ENCODE results near the gene COA1.
"Not testable (repeated sequence)": the region's sequence is repeated elsewhere in the genome, so short reads cannot be mapped to it uniquely, and the experiment has no call there.

The COA1 gene

DNA sequence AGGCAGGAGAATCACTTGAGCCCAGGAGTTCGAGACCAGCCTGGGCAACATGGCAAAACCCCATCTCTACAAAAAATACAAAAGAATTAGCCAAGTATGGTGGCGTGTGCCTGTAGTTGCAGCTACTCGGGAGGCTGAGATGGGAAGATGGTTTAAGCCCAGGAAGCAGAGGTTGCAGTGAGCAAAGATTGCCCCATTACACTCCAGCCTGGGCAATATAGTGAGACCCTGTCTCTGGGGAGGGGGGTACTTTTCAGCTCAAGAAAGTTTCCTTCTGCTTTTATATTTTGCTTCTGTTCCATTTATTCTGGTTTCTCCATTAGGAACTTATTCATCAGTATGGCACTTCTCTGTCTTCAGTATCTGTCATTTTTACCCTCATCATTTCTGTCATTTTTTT lies 48.6 kb downstream of the COA1 start:
- DNase-seq, result no peak

DNA sequence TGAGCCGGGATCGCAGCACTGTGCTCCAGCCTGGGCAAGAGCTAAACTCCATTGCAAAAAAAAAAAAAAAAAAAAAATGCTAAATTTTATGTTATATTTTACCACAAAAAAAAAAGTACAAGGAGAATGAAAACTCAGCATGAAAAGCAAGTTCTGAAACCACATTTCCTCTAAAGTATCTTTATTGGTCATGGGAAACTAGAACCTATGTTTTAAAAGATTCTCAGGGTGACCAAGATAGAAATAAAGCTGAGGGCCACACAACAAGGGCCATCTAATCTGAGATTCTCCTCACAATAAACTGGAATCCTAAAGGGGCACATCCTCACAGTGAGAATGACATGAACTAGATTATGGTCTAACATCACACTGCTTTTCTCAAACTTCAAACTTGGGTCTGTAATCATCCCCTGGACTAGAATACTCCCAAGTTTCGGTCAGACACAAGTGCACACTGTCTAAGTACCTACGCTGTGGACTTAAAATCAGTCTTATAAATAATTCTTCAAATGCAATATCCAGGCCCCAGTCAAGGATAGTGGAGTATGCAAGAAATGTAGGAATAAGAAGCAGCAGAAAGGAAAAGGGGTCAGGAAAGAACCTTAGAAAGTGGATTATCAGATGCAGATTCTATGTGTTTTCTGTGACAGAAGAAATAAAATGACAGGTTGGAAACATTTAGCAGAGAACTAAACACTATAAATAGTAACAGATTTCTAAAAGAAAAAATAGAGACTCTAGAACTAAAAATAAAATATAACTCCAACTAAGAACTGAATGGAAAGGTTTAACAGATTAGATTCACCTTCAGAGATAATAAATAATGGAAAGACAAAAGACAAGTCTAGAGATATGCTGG lies 49.9 kb downstream of the COA1 start:
- DNase-seq, result no peak

DNA sequence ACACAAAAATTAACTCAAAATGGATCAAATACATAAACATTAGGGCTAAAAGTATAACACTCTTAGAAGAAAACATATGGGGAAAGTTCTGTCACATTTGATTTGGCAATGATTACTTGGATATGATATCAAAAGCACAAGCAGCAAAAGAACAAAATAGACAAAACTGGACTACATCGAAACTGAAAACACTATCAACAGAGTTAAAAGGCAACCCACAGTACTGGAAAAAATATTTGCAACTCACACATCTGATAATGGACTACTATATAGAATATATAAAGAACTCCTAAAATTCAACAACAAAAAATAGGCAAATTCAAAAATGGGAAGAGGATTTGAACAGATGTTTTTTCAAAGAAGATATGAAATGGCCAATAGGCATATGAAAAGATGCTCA lies 51.0 kb downstream of the COA1 start:
- DNase-seq, result no peak

DNA sequence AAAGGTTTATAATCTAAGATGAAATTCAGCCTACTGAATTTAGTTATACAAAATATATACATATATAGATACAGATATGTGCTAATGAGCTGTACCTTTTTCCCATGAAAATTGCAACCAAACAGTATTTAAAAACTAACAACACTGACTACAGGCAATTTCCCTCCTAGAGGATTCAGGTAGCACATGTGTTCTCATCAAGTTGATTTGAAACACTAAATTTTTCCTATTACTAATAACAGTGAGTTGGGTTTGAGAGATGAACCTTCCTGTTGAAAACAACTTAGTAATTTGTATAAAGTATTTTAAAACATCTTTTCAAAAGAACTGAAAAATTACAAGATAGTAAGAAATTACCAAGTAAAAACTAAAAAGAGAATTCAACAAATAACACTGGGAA lies 51.5 kb downstream of the COA1 start:
- DNase-seq, result no peak

DNA sequence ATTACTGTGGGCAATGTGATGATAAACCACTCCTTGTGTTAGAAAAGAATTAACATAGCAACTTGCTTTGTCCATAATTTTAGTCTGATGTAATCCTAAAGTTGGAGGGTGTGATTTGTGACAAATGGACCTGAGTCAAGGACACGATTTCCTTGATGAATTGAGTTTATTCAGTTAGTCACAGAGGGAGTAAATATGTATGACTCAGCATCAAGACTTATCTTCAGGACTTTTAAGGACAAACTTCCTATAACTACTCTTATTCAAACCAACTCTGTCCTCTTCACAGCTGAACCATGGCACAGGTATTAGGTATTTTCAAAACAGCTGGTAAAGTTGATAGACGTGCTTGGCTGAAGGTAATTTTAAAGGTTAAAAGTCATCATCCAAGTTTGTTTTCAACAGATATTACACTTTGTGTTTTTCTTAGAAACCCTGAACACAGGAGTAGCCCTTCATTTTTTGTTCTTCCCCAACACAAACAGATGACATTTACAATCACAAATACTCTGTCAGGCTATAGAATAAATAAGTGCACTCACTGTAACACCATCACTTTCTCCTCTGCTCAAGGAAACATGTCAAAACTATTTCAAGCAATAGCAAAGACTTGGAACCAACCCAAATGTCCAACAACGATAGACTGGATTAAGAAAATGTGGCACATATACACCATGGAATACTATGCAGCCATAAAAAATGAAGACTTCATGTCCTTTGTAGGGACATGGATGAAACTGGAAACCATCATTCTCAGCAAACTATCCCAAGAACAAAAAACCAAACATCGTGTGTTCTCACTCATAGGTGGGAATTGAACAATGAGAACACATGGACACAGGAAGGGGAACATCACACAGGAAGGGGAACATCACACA lies 54.5 kb downstream of the COA1 start:
- DNase-seq, result no peak

DNA sequence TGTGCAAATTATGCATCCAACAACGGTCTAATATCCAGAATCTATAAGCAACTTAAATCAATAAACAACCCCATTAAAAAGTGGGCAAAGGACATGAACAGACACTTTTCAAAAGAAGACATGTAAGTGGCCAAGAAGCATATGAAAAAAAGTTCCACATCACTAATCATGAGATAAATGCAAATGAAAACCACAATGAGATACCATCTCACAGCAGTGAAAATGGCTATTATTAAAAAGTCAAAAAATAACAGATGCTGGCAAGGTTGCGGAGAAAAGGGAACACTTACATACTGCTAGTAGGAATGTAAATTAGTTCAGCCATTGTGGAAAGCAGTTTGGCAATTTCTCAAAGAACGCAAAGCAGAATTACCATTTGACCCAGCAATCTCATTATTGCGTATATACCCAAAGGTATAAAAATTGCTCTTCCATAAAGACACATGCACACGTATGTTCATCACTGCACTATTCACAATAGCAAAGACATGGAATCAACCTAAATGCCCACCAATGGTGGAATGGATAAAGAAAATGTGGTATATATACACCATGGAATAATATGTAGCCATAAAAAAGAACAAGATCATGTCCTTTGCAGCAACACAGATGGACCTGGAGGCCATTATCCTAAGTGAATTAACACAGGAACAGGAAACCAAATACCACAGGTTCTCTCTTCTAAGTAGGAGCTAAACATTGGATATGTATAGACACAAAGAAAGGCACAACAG lies 55.9 kb downstream of the COA1 start:
- not testable (repeated sequence) for DNase-seq

DNA sequence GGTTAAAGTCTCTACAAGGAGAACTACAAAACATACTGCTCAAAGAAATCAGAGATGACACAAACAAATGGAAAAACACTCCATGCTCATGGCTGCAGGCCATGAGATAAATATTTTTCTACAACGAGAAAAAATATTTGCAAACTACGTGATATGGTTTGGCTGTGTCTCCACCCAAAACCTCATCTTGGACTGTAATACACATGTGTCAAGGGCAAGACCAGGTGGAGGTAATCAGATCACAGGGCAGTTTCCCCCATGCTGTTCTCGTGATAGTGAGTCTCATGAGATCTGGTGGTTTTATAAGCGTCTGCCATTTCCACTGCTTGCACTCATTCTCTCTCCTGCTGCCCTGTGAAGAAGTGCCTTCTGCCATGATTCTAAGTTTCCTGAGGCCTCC lies 57.8 kb downstream of the COA1 start:
- DNase-seq, result no peak

DNA sequence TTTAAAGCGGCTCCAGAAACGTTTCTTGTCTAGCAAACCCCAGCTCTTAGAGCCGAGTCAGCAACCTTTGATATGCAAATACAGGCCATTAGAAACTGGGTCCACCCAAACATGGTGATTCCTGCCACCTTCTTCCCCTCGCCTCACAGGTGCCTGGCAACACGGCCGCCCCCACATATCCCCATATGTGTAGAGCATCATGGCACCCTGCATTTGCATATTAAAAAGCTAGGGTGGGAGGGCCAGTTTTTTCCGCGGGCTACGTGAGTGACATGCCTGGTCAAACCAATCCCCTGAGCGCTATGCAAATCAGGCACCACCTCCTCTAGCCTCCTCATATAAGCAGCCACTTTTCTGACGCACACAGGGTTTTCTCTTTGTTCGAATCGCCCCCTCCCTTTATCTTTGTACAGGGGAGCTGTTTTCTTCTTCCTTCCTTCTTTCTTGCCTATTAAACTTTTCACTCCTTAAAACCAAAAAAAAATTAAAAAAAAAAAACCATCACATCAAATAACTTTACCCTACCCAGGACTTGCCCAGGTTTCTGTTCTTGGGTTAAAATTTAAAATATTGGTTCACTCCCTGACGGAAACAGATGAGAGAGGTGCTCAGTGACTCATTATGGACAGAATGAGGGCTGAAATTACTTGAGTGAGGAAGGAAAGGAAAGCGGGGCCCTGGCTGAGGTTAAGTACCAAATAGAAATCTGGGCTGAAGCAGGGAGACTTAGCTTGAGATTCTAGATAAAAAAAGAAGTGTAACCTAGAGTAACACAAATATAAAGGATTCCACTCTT lies 59.8 kb downstream of the COA1 start:
- no peak for DNase-seq

DNA sequence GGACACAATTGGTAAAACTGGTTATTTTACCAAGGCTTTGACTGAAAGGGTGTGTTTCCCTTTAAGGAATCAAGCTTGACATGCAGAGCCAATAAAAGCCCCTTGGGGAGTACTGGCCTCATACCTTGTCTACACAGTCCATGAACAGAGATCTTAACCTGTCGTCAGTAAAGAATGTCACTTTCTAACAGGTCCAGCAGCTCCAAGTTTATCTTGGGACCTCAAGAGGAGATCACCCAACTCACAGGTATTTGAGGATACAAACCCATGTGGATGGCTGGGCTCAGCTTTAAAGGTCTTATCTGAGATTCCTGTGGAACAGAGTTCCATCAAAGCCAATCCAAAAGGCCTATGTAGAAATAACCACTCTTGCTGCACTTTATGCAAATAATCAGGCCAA lies 61.3 kb downstream of the COA1 start:
- DNase-seq, result no peak

DNA sequence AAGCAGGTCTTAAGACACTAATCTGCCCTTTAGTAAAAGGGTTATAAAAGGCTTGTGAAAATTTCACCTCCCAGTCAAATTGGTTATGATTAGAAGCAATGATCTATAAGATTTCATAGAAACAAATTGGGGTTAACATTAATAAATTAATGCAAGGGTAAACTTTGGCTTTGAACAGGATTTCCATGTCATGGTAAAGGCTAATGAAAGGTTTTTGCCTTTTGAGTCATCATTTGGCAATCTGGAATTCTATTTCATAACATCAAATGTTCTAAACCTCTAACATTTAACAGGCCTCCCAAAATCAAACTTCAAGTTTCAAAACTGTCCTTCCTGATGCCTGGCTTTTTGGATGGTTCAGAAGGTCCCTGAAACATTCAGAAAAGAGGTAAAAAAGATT lies 62.4 kb downstream of the COA1 start:
- no peak for DNase-seq

DNA sequence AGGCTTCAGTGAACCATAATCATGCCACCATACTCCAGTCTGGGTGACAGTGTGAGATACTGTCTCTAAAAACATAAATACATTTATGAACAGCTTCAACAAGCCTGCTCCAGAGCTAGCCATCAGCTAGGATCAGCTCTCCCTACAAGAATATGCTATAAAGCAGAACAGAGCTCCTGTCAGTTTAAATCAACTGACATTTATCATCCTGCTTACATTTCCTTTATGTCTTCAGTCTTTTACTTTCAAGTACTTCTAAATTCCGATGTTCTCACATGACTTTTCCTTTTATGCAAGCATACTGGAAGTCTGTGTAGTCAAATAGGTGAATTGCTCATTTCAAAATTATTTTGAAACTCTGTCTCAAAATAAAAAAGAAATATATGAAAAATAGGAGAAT lies 64.6 kb downstream of the COA1 start:
- no peak for DNase-seq

DNA sequence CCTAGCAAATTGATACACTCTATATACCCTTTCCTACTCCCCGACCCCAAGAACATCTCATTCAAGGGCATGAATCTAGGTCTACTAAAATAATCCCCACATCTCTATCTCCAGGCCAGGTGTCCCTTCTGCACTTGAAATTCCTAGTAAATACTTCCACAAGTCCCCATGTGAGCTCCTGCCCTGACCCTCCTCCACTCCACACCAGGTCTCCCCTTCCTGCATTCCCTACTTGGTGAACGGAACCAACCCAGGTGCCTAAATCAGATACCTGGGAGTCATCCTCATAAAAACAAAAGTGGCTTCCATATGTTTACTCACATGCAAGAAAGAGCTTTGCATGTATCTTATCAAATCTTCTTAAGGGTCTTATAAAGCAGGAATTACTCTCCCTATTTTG lies 69.2 kb downstream of the COA1 start:
- no peak for DNase-seq

DNA sequence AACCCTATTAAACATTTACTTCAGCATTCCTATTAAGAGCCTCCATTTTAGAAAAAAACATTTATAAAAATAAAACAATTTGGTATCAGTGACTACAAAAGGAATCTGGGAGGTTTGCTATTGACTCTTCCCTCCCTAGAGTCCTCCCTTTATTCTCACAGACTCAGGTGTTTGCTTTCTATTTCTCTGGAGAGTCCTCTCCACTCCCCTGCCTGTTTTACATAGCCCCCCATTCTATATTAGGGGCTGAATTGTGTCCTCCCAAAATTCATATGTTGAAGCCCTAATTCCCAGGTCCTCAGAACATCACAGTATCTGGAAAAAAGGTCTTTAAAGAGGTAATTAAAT lies 69.8 kb downstream of the COA1 start:
- DNase-seq, result no peak

DNA sequence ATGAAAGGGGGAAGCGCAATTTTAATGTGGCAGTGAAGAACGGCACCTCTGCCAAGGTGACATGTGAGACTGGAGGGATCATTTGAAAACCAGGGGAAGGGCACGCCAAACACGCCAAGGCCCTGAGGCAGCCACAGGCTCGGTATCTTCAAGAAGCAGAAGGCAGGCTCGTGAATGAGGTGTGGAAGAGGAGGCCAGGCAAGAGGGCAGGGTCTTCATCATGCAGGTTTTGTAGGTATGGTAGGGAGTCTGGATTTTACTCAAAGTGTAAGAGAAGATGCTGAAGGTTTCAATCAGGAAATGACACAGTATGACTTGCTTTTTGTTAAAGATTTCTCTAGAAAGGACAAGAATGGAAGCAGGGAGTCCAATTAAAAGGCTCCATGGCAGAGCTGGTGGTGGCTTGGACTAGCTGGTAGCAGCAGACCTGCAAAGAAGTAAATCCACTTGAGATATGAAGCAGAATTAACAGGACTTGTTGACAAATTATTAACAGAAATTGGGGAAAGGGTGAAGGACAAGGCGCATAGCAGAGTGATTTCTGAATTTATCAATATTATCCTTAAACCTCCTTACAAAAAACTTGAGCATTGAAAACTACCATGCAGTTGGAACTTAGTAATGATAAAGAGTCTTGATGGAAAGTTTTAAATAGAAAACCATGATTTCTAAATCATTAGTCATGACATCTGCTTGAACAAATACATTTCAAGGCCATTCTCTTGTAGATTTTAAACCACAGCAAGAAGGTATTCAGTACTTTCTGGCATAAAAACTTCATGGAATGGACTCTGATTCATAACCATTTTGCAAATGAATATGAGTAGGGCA lies 70.4 kb downstream of the COA1 start:
- DNase-seq, result no peak

DNA sequence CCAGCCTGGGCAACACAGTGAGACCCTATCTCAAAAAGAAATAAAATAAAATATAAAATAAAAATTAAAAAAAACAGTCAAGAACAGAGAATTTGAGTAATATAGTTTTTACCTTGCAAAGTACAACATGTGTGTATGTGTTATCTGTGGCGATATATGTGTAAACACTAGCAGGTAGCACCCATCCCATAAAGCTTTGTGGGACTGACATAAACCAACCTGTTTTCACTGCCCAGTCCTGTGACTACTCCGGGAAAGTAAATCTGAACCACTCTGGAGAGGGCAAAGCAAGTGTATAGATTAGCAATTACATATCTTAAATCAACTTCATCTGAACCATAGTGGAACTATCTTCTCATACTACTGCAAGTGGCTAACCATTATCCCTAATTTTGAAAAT lies 72.3 kb downstream of the COA1 start:
- DNase-seq, result no peak

DNA sequence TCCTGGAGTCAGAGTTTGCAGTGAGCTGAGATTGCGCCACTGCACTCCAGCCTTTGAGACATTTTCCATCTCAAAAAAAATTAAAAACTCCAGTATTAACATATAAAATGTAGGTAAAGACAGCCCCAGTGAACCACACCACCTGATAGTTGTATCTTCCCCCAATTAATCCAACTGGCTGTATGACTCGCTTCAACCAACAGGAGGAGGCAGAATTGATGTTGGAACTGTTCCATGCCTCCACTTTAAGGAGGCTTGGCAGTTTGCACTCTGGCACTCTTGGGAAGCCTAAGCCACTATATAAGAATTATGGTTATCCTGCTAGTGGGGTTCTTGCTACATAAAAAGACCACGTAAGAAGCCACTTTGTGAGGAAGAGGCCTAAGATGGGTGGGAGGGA lies 73.7 kb downstream of the COA1 start:
- no peak for DNase-seq

DNA sequence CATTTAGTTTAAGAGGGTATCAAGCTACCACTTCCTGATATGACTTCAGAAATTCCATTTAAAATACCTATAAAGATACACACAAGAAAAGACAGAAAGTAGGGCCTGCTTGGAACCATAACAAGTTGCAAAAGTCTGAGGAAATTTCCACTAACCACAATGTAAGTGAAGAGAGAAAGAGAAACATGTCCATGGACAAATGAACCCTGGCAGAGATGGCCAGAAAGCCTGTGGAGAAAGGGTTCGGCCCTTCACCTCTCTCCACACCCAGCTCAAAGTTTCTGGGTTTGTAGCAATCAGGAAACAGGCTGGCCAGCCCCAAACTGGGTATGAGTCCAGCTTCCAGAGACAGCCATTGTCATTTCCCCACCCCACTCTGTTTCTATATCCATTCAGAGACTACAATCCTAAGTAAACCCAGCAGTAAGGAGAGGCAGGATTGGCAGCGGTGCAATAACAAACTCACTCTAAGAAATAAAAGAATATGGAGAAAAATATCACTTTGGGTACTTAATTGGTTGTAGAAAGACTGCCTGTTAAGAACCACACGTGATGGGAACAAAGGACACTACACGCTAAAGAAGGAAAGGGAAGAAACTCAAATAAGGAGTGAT lies 75.3 kb downstream of the COA1 start:
- DNase-seq, result no peak

DNA sequence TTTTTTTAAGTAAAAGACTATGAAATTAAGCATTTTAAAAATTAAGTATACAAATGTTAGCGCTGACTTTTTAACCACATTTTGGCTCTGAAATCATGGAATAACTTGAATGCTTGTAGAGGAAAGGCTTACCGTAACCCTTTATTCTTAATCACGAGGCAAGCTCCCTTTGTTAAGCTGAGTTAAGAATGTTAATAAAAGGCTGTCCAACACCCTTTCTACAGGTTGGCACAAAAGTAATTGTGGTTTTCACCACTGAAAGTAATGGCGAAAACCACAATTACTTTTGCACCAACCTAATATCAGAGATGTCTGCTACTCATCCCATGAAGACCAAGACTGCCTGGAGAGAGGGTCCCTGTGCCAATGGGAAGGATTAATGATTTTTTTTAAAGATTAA lies 75.9 kb downstream of the COA1 start:
- DNase-seq, result no peak

DNA sequence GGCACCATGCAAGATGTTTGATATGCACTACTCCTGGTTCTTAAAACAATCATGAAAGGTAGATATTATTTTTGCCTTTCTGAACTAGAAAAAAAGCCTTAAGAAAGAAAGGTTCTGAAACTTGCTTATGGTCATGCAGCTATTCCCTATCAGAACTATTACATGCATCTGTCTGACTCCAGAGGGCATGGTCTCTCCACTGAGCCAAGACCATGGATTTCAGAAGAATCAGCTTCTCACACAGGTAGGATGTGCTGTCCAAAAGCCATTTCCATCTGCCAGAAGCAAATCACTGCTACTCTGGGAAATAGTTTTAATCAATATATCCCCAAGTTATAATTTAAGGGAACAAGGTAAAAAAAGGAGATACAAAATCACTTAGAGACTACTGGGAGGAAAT lies 77.0 kb downstream of the COA1 start:
- DNase-seq, result no peak

DNA sequence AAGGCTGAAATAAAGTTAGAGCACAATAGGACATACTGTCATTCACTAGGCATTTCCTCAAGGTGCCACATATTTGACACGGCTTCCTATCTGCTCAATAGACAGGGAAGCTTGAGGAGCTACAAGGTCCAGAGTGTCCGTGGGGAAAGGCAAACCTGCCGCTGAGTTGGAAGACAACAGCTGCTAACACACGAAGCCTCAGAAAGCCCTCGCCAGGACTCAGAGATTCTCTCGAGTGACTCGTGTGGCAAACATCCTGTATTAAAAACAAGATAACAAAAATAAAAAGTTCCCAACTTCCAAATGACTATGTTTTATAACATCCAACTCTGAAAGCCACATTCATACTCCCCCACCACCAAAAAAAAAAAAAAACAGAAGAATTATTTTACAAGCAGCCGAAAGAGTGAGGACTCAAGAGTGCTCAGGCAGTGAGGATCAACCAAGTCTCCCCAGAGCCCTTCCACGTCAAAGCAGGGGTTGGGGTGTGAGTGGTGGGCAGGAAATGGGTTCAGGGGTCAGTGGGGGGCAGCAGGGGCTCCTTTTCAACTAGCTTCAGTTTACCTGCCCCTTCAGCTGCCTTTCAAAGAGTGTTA lies 78.8 kb downstream of the COA1 start:
- no peak for DNase-seq

DNA sequence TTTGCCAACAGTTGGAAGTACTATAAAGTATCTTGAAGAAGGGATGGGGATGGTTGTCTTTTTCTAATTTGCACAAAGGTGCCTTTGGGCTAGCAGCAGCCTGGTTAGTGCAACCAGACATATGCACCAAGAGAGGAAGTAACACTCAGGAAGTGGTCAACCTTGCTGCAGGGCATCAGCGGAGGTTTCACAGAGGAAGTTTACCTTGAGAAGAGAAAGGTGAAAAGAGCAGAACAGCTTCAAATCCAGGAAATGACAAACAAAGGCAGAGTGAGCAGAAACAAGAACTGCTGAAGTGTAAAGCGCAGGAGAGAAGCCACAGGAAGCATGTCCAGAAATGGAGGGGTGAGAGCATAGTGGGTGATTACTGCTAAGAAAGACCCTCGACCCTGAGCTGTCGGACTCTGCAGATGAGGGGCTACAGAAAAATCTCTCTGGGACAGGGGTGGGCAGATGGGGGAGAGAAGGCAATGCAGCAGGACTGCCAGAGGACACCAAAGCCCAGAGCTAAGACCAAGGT lies 79.5 kb downstream of the COA1 start:
- no peak for DNase-seq

Measured in NCI-H187 (cell line).